Left ventricle myocardium superior (tissue), 1 donor: Measurements from ENCODE around the gene IGLON5. TPM values are rescaled to one million over a fixed set of nuclear protein-coding genes. Genes with fewer than 3 reads are reported as not detected.

Experiments used
- ATAC-seq: fragments of 200-7000 bp; cut with Tn5 transposase; one replicate; pipeline ENCODE4 v1.9.1; 2020; ENCODE audit warnings: mild to moderate bottlenecking, moderate library complexity
- DNase-seq: peaks from one replicate; pipeline ENCODE4 v3.0.0-alpha.2; 2020
- intact Hi-C: fragments of 100-400 bp; cut with micrococcal nuclease; formaldehyde crosslinking; loops from one replicate; pipeline ENCODE4 v1.11.0; 2022
- total RNA-seq: library from RNA; stranded (reverse); fragmentation: NEBNext Ultra II Directional; extraction: Animal tissue kit (Norgen Biotek cat#: 25700); gene quantifications from one replicate; pipeline ENCODE4 v1.2.1, GENCODE V29; 2021
- donor health status: DM: no; HTN: yes; CAD: no; lungs with severe emphysema.

IGLON5 gene
- total RNA-seq, 1 donor from 2014 or later: not detected

DNA sequence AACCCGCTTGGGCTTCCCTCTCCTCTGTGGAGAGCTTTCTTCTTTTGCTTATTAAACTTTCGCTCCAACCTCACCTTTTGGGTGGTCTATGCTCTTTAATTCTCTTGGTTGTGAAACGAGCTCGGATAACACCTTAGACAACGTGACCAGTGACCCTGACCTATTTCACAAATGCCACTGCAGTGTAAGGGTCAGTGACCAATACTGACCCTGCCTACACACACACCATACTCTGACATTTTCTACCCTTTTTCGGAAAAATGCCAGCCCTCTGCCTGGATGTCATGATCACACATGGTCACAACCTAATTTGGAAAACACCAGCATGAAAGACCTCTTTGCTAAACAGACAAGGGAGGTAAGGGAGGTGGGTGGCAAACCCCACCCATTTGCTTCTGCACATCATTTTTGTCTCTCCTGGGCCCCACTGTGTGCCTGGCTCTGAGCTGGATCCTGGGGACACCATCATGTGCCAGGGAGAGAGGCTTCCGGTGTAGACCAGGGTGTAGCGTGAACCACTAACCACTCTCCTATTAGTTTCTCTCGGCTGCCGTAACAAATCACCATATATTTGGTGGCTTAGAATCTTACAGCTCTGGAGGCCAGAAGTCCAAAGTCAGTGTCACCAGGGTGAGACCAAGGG, 44.8 kb downstream of the IGLON5 start:
- ATAC-seq: no peak
- DNase-seq: no peak
- intact Hi-C loops: no loop called here

DNA sequence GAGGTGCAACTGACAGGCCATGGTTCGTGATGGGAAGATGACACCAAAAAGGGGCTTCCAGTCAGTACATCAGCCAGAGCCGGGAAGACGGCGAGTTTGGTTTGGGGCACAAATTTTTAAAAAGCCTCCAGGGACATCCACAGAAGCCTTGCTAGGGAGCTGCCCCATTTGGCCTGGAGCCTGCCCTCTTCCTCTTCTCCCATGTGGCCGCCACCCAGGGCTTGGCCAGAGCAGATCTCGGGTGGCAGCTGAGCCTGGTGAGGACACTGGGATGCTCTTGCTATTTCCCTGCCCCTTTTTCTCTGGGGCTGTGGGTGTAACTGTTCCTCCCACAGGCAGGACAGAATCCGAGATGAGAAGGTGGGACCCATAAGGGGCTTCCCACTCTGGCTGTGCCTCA, 46.5 kb downstream of the IGLON5 start:
- intact Hi-C loops: no loop called here
- DNase-seq (no peak), ATAC-seq (no peak)

DNA sequence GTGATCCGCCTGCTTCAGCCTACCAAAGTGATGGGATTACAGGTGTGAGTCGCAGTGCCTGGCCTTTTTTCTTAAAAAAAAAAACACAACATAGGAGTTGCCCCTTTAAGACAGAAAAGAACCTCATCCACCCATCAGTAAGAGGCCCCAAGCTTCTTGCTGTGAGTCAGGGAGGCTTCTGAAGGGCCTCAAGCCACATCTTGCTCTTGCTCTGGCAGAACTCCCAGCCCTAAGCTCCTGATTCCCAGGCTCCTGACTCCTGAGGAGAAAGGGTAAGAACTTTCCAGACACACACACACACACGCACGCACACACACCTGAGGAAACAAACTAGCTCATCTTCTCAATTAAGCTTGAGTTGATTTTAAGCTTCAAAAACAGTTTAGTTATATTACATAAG, 47.9 kb downstream of the IGLON5 start:
- ATAC-seq: no peak
- DNase-seq: no peak
- intact Hi-C loops: no loop called here

DNA sequence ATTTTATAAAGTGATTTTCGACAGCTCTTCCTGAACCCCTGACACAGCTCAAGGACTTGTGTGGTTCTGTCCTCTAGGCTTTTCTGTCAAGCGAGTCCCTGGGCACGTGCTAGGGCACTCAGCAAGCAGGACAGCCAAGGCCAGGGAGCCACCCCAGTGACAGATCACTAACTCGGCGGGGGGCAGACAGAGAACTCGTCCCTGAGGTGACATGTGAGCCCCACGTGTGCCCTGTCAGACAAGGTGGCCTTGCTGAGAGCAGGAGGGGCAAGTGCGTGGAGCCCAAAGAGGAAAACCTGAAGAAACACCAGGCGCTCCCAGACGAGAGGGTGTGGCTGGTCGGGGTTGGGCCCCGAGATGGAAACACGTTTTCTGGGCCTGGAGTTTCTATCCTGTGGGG, 49.8 kb downstream of the IGLON5 start:
- ATAC-seq (no peak), DNase-seq (no peak)
- intact Hi-C loops: no loop called here

DNA sequence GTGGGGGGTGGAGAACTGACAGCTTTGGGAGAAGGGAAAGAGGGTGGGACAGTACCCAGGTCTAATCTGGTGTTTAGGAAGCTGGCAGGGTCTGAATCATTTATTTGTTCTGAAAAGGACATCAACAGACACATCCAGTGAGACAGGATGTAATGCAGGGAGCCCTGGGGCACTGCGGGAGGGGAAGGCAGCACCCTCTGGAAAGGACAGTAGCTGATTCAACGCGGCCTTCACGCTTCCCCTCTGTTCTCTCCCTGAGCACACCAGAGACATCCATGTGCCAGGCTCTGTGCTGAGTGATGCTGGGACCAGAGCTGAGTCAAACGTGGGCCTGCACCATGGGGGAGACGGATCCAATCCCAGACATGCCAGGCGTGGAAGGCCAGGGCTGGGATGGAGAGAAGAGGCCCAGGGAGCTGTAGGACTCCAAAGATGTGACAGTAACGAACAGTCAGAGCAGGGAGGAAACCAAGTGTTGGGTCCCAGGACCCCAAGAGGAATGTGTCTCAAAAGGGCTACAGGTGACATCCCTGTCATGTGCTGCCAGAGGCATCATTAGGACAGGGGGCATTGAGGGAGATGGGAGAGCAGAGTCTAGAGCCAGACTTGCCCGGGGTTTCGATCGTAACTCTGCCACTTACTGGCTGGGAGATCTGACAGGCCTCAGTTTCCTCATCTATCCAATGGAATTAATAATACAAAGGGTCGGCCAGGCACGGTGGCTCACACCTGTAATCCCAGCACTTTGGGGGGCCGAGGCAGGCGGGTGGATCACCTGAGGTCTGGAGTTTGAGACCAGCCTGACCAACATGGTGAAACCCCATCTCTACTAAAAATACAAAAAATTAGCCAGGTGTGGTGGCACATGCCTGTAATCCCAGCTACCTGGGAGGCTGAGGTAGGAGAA, 53.0 kb downstream of the IGLON5 start:
- intact Hi-C loops: no loop called here
- ATAC-seq: no peak

DNA sequence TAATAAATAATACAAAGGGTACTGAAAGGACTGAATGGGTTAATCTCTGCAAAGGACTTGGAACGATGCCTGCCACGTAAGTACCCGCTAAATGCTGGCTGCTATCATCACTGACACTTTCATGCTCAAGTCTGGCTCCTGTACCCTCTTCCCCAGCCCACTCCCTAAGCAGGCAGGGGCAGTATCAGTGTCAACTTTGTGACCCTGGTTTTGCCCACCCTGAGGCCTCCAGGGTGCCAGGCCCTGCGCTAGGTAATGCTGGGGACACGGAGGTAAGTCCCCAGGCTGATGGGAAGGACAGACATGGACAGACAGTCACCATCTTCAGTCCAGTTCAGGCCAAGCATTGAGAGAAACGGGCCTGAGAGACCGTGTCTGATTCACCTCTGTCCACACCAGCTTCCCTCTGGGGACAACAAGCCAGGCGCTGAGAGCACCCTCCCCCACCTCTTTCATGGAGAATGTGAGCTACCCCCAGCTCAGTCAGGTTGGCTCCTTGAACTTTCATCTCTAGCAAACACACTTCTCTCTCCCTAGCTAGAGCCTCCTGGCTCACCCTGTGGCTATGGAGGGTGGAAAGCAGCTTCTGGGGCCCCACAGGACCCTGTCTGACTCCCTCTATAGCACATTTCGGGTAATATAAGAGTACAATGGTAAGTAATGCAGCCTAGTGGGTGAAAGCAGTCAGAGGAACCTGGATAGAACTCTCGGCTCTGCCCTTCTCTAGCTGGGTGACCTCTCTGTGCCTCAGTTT, 53.9 kb downstream of the IGLON5 start:
- intact Hi-C loops: no loop called here
- DNase-seq (peak; percentile 40), ATAC-seq (no peak)

More for the DNA sequence above, 53.0 kb downstream of the IGLON5 start:
- no peak for DNase-seq

DNA sequence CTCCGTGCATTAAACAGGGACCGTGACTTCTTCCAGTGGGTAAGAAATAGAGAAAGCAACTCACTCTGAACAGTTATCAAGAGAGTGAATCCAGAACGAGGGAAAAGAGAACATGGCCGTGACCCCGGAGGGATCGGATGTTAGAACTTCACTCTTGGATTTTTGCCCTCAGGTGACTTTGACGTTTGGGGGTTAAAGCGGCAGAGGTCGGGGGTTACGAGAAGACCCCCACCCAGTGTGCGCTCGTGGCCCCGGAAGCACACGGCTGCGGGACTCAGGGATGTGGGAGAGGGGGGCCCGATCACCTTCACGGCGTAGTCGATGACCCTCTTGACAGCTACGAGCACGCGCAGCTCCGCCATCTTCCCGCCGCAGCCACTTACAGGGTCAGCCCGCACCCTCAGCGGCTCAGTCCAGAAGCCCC, 54.5 kb downstream of the IGLON5 start, which contains the start of gene ETFB:
Gene ETFB, minus strand, starts transcription at position 424 of the 424 bp plus-strand sequence. Its CDS starts 62 bp downstream, at position 362.
- ATAC-seq: no peak
- intact Hi-C loops: no loop called here
- no peak for DNase-seq

DNA sequence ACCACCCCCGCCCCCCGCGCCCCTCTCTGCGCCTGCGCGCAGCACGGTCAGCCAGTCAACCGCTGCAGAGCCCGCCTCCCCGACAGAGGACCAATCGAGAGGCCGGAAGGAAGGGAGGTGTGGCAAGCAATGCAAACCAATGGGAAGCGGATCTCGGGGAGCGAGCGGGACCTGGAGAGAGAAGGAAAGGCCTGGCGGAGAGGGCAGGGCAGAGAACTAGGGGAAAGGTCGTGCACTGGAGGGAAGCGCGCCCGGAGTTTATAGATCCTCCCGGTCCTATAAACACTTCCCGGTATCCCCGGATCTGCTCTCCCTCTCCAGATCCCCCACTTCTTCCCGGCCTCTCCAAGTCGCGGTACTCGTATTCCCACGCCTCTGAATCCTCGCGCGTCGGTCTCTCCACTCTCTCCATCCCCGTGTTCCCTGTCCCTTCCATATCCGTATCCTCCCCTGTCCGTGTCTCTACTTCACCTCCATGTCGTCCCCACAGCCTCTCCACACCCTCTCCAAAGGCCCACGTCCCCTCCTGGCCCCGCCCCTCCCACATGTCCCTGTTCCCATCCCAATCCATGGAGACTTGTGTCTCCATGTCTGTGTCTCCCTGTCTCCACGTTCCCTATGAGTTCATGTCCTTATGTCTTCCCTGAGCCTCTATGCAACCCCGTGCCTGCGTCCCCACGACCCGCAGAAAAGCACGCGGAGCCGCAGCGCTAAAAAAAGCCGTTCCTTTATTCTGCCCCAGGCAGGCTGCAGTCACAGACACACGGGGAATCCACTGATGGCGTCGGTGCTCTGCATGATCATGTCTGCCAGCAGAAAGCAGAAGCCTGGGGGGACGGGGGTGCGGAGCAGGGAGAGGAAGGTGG, 55.2 kb downstream of the IGLON5 start:
- DNase-seq (peak; percentile 98), ATAC-seq (peak; percentile 82)
- intact Hi-C loops: no loop called here

DNA sequence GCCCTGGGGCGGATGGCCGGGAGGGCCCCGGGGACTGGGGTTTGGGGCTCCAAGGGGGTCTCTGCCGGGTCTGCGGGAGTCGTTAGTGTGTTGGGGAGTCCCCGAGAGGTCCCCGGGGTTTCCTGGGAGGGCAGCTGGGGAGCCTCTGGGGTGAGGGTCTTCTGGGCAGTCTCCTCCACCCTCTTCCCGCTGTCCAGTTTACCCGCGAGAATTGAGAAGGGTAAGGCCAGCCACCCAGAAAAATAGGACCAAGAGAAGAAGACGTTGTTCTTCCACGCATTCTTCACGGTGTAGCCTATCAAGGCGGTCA, 55.8 kb downstream of the IGLON5 start:
- intact Hi-C loops: no loop called here
- no peak for ATAC-seq
- DNase-seq: peak; percentile 56

DNA sequence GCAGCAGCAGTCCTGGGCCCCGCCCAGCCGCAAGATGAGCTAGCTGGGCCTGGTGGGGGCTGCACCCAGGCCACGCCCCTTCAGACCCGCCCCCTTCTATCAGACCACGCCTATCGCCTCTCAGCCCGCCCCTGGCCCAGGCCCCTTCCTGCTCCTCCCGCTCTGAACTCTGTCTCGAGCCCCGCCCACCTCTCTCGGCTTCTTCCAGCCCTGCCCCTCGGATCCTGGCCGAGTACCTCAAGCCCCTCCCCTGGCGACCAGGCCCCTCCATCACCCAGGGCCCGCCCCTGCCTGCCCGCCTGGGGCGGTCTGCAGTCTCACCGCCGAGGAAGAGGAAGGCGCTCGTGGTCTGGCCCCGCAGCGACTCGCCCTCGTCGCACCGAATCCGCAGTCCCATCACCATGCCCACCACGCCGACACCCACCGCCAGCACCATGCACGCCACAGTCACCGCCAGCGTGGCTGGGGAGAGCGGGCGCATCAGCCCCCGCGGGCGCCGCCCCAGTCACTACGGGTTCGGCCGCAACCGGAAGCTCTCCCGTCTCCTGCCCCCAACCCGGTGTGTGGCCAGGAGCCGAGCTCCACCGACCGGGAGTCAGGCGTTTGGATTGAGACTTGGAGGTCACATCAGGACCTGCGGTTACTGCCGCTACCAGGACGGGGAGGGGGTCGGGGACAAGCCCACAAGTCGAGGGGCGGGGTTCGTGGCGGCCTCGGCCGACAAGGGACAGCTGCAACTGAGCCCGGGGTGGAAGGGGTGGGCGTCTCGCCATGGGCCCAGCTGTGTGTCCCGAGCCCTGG, 56.3 kb downstream of the IGLON5 start:
- DNase-seq (peak; percentile 99), ATAC-seq (peak; percentile 89)
- intact Hi-C loops: no loop called here

DNA sequence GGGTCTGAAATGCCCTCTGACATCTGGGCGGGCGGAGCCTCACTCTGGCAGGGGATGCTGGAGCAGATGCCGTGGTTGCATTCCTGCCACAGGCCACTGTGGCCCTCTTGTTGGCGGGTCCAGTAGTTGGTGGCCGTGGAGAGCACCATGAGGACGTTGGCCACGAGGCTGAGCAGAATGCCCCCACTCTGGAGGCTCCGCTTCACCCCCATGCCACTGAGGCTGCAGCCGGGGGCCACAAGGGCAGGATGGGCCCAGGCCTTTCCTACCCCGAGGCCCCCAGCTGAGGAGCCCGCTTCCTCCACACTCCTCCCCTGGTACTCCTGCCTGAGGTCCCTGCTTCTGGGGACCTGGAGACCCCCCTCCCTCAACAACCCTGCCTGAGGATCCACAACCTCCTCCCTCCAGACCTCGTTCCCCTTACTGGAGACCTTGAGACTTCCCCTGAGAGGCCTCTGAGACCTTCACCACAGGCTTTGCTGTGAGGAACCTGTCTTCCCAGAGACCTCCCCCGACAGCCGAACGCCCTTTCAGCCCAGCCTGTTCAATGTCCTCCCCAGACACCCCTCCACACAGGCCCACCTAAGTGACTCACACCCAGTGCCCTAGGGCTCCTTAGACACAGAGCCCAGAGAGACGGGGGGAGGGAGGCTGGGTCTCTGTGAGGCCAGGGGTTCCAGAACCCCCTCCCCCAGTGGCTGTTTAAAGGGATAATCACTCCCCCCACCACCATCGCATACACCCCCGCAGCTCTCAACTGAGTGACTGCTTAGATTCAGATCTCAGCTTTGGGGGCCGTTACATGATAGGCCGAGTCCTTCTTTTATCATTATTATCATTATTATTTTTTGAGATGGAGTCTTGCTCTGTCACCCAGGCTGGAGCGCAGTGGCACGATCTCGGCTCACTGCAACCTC, 57.2 kb downstream of the IGLON5 start, which contains the start of gene CLDND2:
Gene CLDND2, minus strand, starts transcription at position 638 of the 917 bp plus-strand sequence. Its CDS starts 426 bp downstream, at position 212.
- intact Hi-C loops: no loop called here
- DNase-seq: no peak
- ATAC-seq: no peak

DNA sequence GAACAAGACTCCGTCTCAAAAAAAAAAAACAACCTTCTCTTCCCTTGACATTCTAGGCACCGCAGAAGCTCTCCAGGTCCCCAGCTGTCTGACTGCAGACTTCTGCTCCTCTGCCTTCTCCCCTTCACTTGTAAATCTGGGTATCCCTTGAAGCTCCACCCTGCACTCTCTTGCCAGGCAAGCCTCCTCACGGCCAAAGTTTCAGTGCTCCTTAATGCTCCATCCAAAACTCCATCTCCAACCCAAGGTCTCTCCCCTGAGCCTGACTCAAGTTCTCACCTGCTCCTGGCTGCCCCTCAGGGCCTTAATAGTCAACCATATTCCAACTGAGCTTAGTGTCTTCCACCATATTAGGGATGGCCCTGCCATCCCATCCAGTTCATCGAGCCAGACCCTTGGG, 58.8 kb downstream of the IGLON5 start:
- no peak for DNase-seq
- intact Hi-C loops: no loop called here
- ATAC-seq: no peak

DNA sequence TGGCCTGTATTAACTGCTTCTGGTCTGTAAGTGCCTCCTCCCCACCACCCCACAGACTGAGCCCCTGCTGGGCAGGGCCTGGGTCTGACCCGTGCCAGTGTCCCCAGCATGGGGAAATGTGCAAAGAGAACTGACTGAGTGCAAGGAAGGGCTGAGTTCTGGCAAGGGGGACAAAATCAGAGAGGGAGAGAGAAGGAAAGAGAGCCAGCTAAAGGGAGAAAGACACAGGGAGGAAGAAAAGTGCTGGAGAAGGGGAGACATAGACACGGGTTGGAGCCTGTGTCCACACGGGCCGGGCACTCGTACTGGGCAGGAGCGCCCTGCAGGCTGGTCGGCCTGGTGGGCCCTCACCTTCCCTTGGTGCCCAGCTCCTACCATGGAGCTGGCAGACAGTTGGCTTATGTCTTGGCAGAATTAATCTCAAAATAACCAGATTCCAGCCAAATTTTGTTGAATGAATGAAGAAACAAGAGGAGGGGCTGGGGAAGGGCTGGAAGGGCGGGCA, 59.8 kb downstream of the IGLON5 start:
- DNase-seq (no peak), ATAC-seq (no peak)
- intact Hi-C loops: no loop called here

DNA sequence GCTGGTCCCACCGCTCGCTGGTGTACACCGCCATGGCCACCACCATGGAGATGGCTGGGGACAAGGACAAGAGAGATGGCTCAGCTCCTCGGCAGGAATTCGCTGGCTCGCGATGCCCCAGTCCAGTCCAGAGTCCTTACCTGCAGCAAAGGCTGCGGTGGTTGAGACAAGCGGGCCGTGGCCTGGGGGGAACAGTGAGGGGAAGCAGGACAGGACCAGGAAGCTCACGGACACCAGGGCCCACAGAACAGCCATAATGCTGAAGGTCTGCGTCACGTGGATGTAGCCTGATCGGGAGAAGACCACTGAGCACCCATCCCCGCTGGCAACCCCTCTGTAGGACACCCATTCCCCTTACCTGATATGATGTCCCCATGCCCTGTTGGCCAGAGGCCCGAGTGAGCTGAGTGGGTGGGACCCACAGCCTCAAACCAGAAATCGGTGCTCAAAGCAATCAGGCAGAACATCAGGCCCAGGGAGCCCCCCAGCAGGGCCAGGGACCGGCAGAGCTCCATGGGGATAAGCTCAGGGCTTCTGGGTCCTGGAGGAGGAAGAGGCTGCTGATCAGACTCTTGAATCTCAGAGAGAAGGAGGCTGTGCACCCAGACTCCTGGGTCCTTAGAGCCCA, 60.7 kb downstream of the IGLON5 start:
- DNase-seq (no peak), ATAC-seq (no peak)
- intact Hi-C loops: no loop called here

DNA sequence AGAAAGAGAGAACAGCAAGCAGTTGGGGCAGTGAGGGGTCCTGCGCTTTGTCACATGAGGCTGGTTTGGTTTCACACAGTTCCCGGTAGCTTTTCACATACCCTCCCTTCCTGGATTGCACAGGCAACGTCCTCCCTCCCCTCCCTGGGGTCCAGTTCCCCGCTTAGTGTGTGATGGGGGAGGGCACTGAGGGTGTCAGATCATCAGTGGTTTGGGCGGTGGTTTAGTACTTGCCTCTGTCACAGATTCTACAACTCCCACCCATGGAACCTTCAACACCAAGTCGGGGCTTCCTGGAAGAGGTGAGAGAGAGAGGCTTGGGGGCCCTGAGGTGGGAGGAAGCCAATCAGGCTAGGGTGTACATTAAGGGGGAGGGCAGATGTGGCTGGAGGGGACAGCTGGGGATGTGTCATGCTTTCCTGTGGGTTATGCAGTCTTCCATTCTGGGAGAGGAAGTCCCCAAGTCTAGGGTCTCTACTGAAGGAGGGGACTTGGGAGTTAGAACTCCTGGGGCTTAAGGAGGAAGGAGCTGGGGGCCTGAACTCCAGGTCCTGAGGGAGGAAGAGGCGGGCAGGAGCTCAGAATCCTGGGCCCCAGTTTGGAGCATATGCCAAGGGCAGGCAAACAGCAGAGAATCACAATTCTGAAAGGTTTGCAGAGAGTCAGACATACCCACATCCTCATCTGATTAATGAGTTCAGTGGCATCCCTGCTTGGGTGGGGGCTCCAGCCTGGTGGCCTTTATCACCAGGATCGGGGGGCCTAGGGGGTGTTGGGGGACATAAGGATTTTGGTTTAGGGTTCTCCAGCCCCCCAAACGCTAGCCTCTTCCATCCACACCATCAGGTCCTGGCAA, 61.4 kb downstream of the IGLON5 start, which contains the start of gene NKG7:
Gene NKG7, minus strand, starts transcription at position 6 of the 856 bp plus-strand sequence. CDS start 119 bp downstream, outside the sequence.
- ATAC-seq: no peak
- intact Hi-C loops: no loop called here
- no peak for DNase-seq
